Psoas muscle (tissue), 8 donors: Measurements from ENCODE around the gene NME7. TPM values are rescaled to one million over a fixed set of nuclear protein-coding genes. Genes with fewer than 3 reads are reported as not detected.

Experiments
- ATAC-seq, 4 donors: fragments of 200-7000 bp; cut with Tn5 transposase; one replicate each; pipeline ENCODE4 v1.9.1; 2020; ENCODE audit warnings: moderate library complexity in 3 of 4, mild to moderate bottlenecking in 2 of 4
- DNase-seq, 2 donors: peaks; one replicate each; pipeline ENCODE4 v3.0.0-alpha.2; 2020
- H3K27ac ChIP-seq: fragments of 200-600 bp; one replicate; pipeline ENCODE4 v1.8.0; 2022
- H3K27me3 ChIP-seq, 3 donors: fragments of 200-600 bp in 1 of 3; one replicate each; pipeline versions ENCODE4 v1.6.1 to v1.8.0; 2013 to 2022; ENCODE audit warnings: low read length in 2 of 3, mild to moderate bottlenecking in 2 of 3, moderate library complexity in 1 of 3; ENCODE audit not compliant: insufficient read depth in 3 of 3
- H3K36me3 ChIP-seq, 2 donors: fragments of 200-600 bp in 1 of 2; one replicate each; pipeline versions ENCODE4 v1.6.1 to v1.8.0; 2013 to 2022; ENCODE audit warnings: low read depth in 1 of 2, mild to moderate bottlenecking in 1 of 2, moderate library complexity in 1 of 2; ENCODE audit not compliant: insufficient read depth in 1 of 2
- H3K4me1 ChIP-seq: fragments of 200-600 bp; one replicate; pipeline ENCODE4 v1.8.0; 2022
- H3K4me3 ChIP-seq: fragments of 200-600 bp; one replicate; pipeline ENCODE4 v1.8.0; 2022; ENCODE audit warnings: mild to moderate bottlenecking
- H3K9me3 ChIP-seq: fragments of 200-600 bp; one replicate; pipeline ENCODE4 v1.8.0; 2022
- CTCF ChIP-seq: fragments of 200-600 bp; IDR thresholded peaks from one replicate; pipeline ENCODE4 v1.8.0; 2022; ENCODE audit warnings: antibody characterized with exemption
- WGBS, 3 donors: extraction: QIAGEN DNeasy Blood & Tissue Kit; methylation state at CpG; one replicate each; pipeline versions ENCODE4 v1.1.6 to v1.1.7; 2013; 5-methylcytosine and 5-hydroxymethylcytosine counted together
- intact Hi-C, 2 donors: fragments of 100-400 bp; cut with DNase I; formaldehyde crosslinking; loops; one replicate each; pipeline versions ENCODE4 v1.11.0 to v1.14.2; 2022
- polyA plus RNA-seq, 3 donors: library from polyadenylated mRNA; stranded (reverse); fragments of 200-250 nt; gene quantifications; one replicate each; pipeline ENCODE4 v1.2.3, GENCODE V29; 2013
- total RNA-seq, 4 donors: library from RNA; stranded (reverse); fragmentation: NEBNext Ultra II Directional in 2 of 4; extraction: Animal tissue kit (Norgen Biotek cat#: 25700) in 2 of 4; gene quantifications; one replicate each; pipeline versions ENCODE4 v1.2.1 to v1.2.4, GENCODE V29; 2021 to 2023
- donor health status: healthy with polysubstance abuse.
- donor health status: DM: no; HTN: no; CAD: no; lungs with moderate emphysema.
- donor health status: Bipolar disorder and iron deficiency.
- donor health status: healthy.
- donor health status: DM: yes; HTN: yes; CAD: no.
- donor health status: DM: no; HTN: no; CAD: no.
- donor health status: DM: no; HTN: no; CAD: no.
- donor health status: DM: yes; HTN: yes; CAD: no.

Gene NME7
- total and polyA plus RNA-seq, 7 donors: 3.9 to 14.1 (median 4.8) TPM

DNA sequence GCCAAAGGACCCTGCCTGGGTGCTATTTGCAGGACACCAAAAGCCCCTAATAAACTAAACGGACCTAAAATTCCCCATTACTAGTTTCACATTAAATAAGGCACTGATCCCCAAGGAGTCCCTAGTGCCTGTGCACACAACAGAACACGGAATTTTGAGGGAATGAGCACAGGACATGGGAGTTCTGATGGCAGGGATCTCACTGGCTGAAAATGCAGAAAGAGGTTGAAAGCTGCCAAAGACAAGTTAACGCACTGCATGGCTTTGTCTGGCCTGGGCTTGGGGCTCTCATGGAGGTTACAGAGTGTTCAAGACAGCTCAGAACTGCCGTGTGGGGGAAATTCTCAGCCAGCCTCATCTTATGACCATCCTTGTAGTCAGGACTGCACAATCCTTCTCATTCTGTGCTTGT lies 276.7 kb downstream of the NME7 start:
- Histone ChIP-seq H3K27ac (no peak overlapping the region), H3K36me3 (no peaks in the 10 kb centered on the region), H3K27me3 (no peaks in the 10 kb centered on the region), H3K4me1 (no peaks in the 10 kb centered on the region), H3K4me3 (no peak overlapping the region), H3K9me3 (no peaks in the 10 kb centered on the region)
- intact Hi-C loops: no loop called here
- 43 to 60% (median 47%) methylated on average over 4 of the region's 4 CpGs for WGBS, 3 donors
- DNase-seq (no peak), ATAC-seq (peak in 2 of 4 donors; percentile 20 to 46)
- no peak for TF ChIP-seq CTCF

- ATAC-seq: no peak
- Histone ChIP-seq H3K4me3 (no peak overlapping the region), H3K36me3 (no peaks in the 10 kb centered on the region), H3K27me3 (no peaks in the 10 kb centered on the region), H3K27ac (no peak overlapping the region), H3K9me3 (no peaks in the 10 kb centered on the region), H3K4me1 (no peaks in the 10 kb centered on the region)
- WGBS, 3 donors: 49 to 60% (median 52%) methylated on average over 4 of the region's 4 CpGs
- DNase-seq: no peak
- intact Hi-C loops: no loop called here
- TF ChIP-seq CTCF: no peak
Observed at GRCh38 chr1:169090308-169090899, 277.2 kb downstream of the NME7 start.

GRCh38 chr1:169089776-169090175 lies 277.8 kb downstream of the NME7 start:
- H3K9me3 ChIP-seq: no peaks in the 10 kb centered on the region
- DNase-seq: no peak
- no peaks in the 10 kb centered on the region for H3K36me3 ChIP-seq
- no peaks in the 10 kb centered on the region for H3K27me3 ChIP-seq
- H3K4me1 ChIP-seq: no peaks in the 10 kb centered on the region
- H3K27ac ChIP-seq: no peak overlapping the region
- no peak for TF ChIP-seq CTCF
- ATAC-seq: no peak
- intact Hi-C loops: no loop called here
- 85 to 89% (median 86%) methylated on average over 2 of the region's 2 CpGs for WGBS, 3 donors
- H3K4me3 ChIP-seq: no peak overlapping the region

GRCh38 chr1:169087876-169088275 lies 279.7 kb downstream of the NME7 start:
- intact Hi-C loops: no loop called here
- Histone ChIP-seq H3K27me3 (no peaks in the 10 kb centered on the region), H3K9me3 (no peaks in the 10 kb centered on the region), H3K4me1 (no peaks in the 10 kb centered on the region), H3K36me3 (no peaks in the 10 kb centered on the region), H3K4me3 (no peak overlapping the region), H3K27ac (no peak overlapping the region)
- no peak for TF ChIP-seq CTCF
- ATAC-seq: no peak
- 88 to 90% (median 89%) methylated on average over 4 of the region's 4 CpGs for WGBS, 3 donors
- DNase-seq: no peak
